Activated T-cell treated with anti-CD3 and anti-CD28 coated beads, Interleukin-2, amount 50 U/mL, for 72 hours (primary cell): ENCODE measurements around the gene PPP1R9A. TPM values are rescaled to one million over a fixed set of nuclear protein-coding genes. Genes with fewer than 3 reads are reported as not detected.

Experiments used
- ATAC-seq, 2 donors: fragments of 150-1000 bp; cut with Tn5 transposase; replicated peaks in 1 of 2; 2 replicates each; pipeline ENCODE4 v1.10.0; 2021; ENCODE audit warnings: moderate library complexity in 2 of 2, mild to moderate bottlenecking in 1 of 2
- DNase-seq, 2 donors: peaks; one replicate each; pipeline ENCODE4 v3.0.0; 2021 to 2022; ENCODE audit warnings: mixed read lengths in 1 of 2
- H3K27ac Mint-ChIP-seq: one replicate; pipeline ENCODE4 v1.8.0; 2022; ENCODE audit warnings: mild to moderate bottlenecking, moderate library complexity, mixed read lengths
- H3K27me3 Mint-ChIP-seq: one replicate; pipeline ENCODE4 v1.8.0; 2022; ENCODE audit warnings: low read depth, mixed read lengths
- H3K36me3 Mint-ChIP-seq, 2 donors: one replicate each; pipeline ENCODE4 v1.8.0; 2022; ENCODE audit warnings: mixed read lengths in 2 of 2, mild to moderate bottlenecking in 1 of 2; ENCODE audit not compliant: insufficient read depth in 2 of 2
- H3K4me1 Mint-ChIP-seq: one replicate; pipeline ENCODE4 v1.8.0; 2022; ENCODE audit warnings: low read depth, mixed read lengths
- H3K4me3 Mint-ChIP-seq, 2 donors: one replicate each; pipeline ENCODE4 v1.8.0; 2022; ENCODE audit warnings: mild to moderate bottlenecking in 2 of 2, mixed read lengths in 2 of 2, moderate library complexity in 2 of 2
- H3K9me3 Mint-ChIP-seq, 2 donors: one replicate each; pipeline ENCODE4 v1.8.0; 2022; ENCODE audit warnings: mixed read lengths in 2 of 2
- total RNA-seq, 2 donors: library from RNA; stranded (reverse); gene quantifications; one replicate each; pipeline ENCODE4 v1.2.3, GENCODE V29; 2022

The PPP1R9A gene
- total RNA-seq, 2 donors from 2014 or later = 0.02 to 0.19 TPM

GRCh38 chr7:95105627-95106026 is 198.2 kb downstream of the PPP1R9A start:
- ATAC-seq (no peak), DNase-seq (no peak)
- Mint-ChIP-seq H3K27ac (no peak overlapping the region), H3K4me1 (no peaks in the 10 kb centered on the region), H3K9me3 (no peaks in the 10 kb centered on the region), H3K36me3 (no peaks in the 10 kb centered on the region), H3K4me3 (no peak overlapping the region), H3K27me3 (no peaks in the 10 kb centered on the region)

DNA sequence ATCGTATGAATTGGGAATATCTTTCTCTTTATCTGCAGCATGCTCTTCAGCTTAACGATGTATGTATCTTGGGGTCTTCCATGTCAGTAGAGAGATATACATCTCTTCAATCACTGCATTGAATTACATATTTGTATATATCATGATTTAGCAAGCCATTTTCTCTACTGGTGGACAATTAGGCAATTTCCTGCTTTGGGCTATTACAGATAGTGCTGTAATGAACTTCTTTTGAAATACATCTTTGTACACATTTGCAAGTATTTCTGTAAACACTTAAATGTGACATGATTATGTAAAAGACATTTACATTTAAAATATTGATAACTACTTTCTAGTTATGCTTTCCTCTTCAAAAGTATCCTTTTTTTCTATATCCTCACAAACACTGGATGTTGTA is 199.0 kb downstream of the PPP1R9A start:
- Mint-ChIP-seq H3K36me3 (no peaks in the 10 kb centered on the region), H3K4me3 (no peak overlapping the region), H3K9me3 (no peaks in the 10 kb centered on the region), H3K4me1 (no peaks in the 10 kb centered on the region), H3K27me3 (no peaks in the 10 kb centered on the region), H3K27ac (no peak overlapping the region)
- DNase-seq = no peak
- ATAC-seq = no peak

DNA sequence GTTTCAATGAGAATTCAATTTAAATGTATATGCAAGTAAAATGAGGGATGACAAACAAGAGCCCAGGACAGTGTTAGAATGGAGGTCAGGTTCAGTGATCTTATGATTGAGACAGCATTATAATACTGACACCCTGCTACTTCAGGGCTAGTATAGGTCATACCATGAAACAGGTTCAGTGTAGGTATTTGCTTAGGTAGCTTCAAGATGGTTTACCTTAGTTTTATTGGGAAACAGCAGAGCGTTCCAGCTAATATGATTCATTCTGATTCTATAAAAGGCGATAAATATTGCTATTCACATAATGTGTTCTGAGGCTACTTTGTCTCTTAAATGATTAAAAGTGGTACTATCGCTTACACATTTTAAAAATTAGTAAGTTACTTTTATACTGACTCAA is 203.3 kb downstream of the PPP1R9A start:
- Mint-ChIP-seq H3K27ac (no peak overlapping the region), H3K9me3 (no peaks in the 10 kb centered on the region), H3K4me1 (no peaks in the 10 kb centered on the region), H3K4me3 (no peak overlapping the region), H3K27me3 (no peaks in the 10 kb centered on the region), H3K36me3 (no peaks in the 10 kb centered on the region)
- ATAC-seq (no peak), DNase-seq (no peak)

- Mint-ChIP-seq H3K4me3 (no peak overlapping the region), H3K4me1 (no peaks in the 10 kb centered on the region), H3K36me3 (no peaks in the 10 kb centered on the region), H3K27me3 (no peaks in the 10 kb centered on the region), H3K9me3 (no peaks in the 10 kb centered on the region), H3K27ac (no peak overlapping the region)
- ATAC-seq (no peak), DNase-seq (no peak)
These were observed 206.2 kb downstream of the PPP1R9A start for GRCh38 chr7:95113590-95113989.

DNA sequence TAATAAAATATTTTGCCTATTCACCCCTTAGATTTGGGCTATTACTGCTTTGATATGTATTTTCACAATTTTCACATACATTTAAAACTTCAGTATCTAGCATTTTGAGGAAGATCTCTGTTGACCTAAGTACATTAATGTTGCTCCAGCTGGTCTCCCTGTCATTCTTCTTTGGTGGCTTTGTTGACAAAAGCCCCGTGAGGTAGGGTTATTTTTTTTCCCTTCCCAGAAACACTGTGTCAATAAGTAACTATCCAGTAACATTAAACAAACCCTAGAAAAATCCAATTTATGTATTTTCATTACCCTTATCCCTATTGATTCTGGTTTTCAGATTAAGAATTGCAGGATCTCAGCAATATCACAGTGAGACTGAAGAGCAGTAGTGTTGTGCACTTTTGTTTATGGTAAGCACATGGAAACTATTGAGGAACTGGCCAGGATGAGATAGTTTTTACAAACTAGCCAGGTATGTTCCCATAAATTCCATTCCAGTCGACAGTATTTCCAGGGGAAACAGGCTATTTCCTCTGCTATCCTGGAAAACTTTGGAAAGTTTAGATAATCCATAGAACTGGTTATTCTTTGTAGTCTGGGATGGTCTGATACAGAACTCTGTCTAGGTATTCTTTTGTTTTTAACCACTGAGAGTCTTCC is 218.8 kb downstream of the PPP1R9A start:
- Mint-ChIP-seq H3K27me3 (no peaks in the 10 kb centered on the region), H3K9me3 (peaks cover 3 to 4% of the 10 kb centered on the region in 2 donors), H3K4me3 (no peak overlapping the region), H3K4me1 (no peaks in the 10 kb centered on the region), H3K36me3 (no peaks in the 10 kb centered on the region), H3K27ac (no peak overlapping the region)
- ATAC-seq (no peak), DNase-seq (no peak)

DNA sequence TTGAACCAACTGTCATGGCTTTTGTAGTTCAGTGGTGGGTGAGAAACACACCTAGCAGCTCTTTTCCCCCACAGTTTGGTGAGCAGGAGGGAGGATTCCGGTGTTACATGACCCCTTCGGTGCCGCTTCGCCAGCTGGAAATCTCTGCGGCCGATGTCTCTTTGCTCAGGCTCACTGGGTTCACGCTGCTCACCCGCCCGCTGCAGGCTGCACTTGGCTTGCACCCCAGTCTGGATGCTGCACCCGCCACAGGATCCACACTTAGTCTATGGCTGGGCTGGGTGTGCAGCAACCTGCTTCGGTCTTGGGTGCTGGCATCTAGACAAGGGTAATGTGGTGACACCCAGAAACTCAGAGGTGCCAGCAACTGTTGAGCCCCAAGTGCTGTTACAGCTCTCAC is 225.1 kb downstream of the PPP1R9A start:
- Mint-ChIP-seq H3K4me1 (no peaks in the 10 kb centered on the region), H3K27ac (no peak overlapping the region), H3K9me3 (peaks cover 5 to 6% of the 10 kb centered on the region in 2 donors), H3K4me3 (no peak overlapping the region), H3K27me3 (no peaks in the 10 kb centered on the region), H3K36me3 (no peaks in the 10 kb centered on the region)
- ATAC-seq (no peak), DNase-seq (no peak)

GRCh38 chr7:95139922-95140321 is 232.5 kb downstream of the PPP1R9A start:
- Mint-ChIP-seq H3K4me3 (no peak overlapping the region), H3K9me3 (peaks cover 0 to 1% of the 10 kb centered on the region in 2 donors), H3K4me1 (no peaks in the 10 kb centered on the region), H3K27ac (no peak overlapping the region), H3K36me3 (no peaks in the 10 kb centered on the region), H3K27me3 (no peaks in the 10 kb centered on the region)
- DNase-seq (no peak), ATAC-seq (no peak)

DNA sequence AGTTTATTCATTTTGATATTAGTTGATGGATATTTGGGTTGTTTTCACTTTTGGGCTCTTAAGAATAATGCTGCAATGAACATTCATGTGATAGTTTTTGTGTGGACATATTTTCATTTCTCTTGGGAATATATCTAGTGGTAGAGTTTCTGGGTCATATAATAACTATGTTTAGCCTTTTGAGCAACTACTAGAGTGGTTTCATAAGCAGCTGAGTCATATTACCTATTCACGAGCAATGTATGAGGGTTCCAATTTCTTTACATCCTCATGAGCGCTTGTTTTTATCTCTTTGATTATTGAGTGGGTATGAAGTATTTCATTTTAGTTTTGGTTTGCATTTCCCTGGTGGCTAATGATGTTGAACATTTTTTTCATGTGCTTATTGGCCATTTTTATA is 234.4 kb downstream of the PPP1R9A start:
- DNase-seq (no peak), ATAC-seq (no peak)
- Mint-ChIP-seq H3K4me3 (no peak overlapping the region), H3K9me3 (peaks cover 0 to 1% of the 10 kb centered on the region in 2 donors), H3K4me1 (no peaks in the 10 kb centered on the region), H3K27me3 (no peaks in the 10 kb centered on the region), H3K27ac (no peak overlapping the region), H3K36me3 (no peaks in the 10 kb centered on the region)

GRCh38 chr7:95144256-95144655 is 236.9 kb downstream of the PPP1R9A start:
- peaks cover 0 to 1% of the 10 kb centered on the region in 2 donors for H3K9me3 Mint-ChIP-seq
- H3K4me1 Mint-ChIP-seq = no peaks in the 10 kb centered on the region
- H3K36me3 Mint-ChIP-seq = no peaks in the 10 kb centered on the region
- H3K4me3 Mint-ChIP-seq = no peak overlapping the region
- H3K27me3 Mint-ChIP-seq = no peaks in the 10 kb centered on the region
- ATAC-seq (no peak), DNase-seq (no peak)
- H3K27ac Mint-ChIP-seq = no peak overlapping the region

- Mint-ChIP-seq H3K36me3 (no peaks in the 10 kb centered on the region), H3K27ac (no peak overlapping the region), H3K4me1 (no peaks in the 10 kb centered on the region), H3K27me3 (no peaks in the 10 kb centered on the region), H3K9me3 (no peaks in the 10 kb centered on the region), H3K4me3 (no peak overlapping the region)
- ATAC-seq = no peak
- no peak for DNase-seq
These were observed 248.6 kb downstream of the PPP1R9A start for GRCh38 chr7:95155965-95156364.

GRCh38 chr7:95157381-95157780 is 250.0 kb downstream of the PPP1R9A start:
- no peaks in the 10 kb centered on the region for H3K36me3 Mint-ChIP-seq
- H3K4me1 Mint-ChIP-seq = no peaks in the 10 kb centered on the region
- ATAC-seq = no peak
- H3K9me3 Mint-ChIP-seq = no peaks in the 10 kb centered on the region
- H3K27ac Mint-ChIP-seq = no peak overlapping the region
- H3K27me3 Mint-ChIP-seq = no peaks in the 10 kb centered on the region
- no peak for DNase-seq
- no peak overlapping the region for H3K4me3 Mint-ChIP-seq

- no peak for DNase-seq
- ATAC-seq = no peak
- no peak overlapping the region for H3K4me3 Mint-ChIP-seq
- no peak overlapping the region for H3K27ac Mint-ChIP-seq
- no peaks in the 10 kb centered on the region for H3K36me3 Mint-ChIP-seq
- peaks cover 5% of the 10 kb centered on the region for H3K27me3 Mint-ChIP-seq
- H3K4me1 Mint-ChIP-seq = no peaks in the 10 kb centered on the region
- no peaks in the 10 kb centered on the region for H3K9me3 Mint-ChIP-seq
These were observed 262.3 kb downstream of the PPP1R9A start for GRCh38 chr7:95169678-95170077.

- Mint-ChIP-seq H3K4me3 (no peak overlapping the region), H3K27me3 (no peaks in the 10 kb centered on the region), H3K9me3 (peaks cover 0 to 2% of the 10 kb centered on the region in 2 donors), H3K4me1 (no peaks in the 10 kb centered on the region), H3K27ac (no peak overlapping the region), H3K36me3 (no peaks in the 10 kb centered on the region)
- ATAC-seq (no peak), DNase-seq (no peak)
These were observed 265.0 kb downstream of the PPP1R9A start for GRCh38 chr7:95172420-95172819.

GRCh38 chr7:95190515-95190914 is 283.1 kb downstream of the PPP1R9A start:
- Mint-ChIP-seq H3K9me3 (no peaks in the 10 kb centered on the region), H3K4me3 (no peak overlapping the region), H3K36me3 (no peaks in the 10 kb centered on the region), H3K27me3 (no peaks in the 10 kb centered on the region), H3K4me1 (no peaks in the 10 kb centered on the region), H3K27ac (no peak overlapping the region)
- peak in 1 of 2 donors; percentile 0 for DNase-seq
- no peak for ATAC-seq
